CD8-positive, alpha-beta memory T cell (primary cell): ENCODE data around the gene CMTM6. TPM values are rescaled to one million over a fixed set of nuclear protein-coding genes. Genes with fewer than 3 reads are reported as not detected.
"Not testable (repeated sequence)": the region's sequence is repeated elsewhere in the genome, so short reads cannot be mapped to it uniquely, and the experiment has no call there.

Experiments used
- CTCF ChIA-PET: fragments of 350-600 bp; sonication (Branson Sonifier 250); formaldehyde crosslinking; loops from one replicate; lab custom pipeline; 2021; ENCODE audit warnings: antibody characterized with exemption; lab: Charles Lee
- POLR2A ChIA-PET: fragments of 350-600 bp; sonication (Branson Sonifier 250); formaldehyde crosslinking; loops from one replicate; lab custom pipeline; 2021; ENCODE audit warnings: antibody characterized with exemption; lab: Charles Lee
- DNase-seq, 5 donors: peaks; one replicate each; pipeline versions ENCODE4 v3.0.0 to v3.0.0-alpha.2; 2020 to 2022; ENCODE audit warnings: mixed read lengths in 1 of 5
- H3K27ac ChIP-seq: one replicate; pipeline ENCODE4 v1.7.0; 2013; ENCODE audit warnings: low read depth, mild to moderate bottlenecking, low read length, moderate library complexity
- H3K27me3 ChIP-seq: 2 replicates; pipeline ENCODE4 v1.7.0; 2013; ENCODE audit warnings: low read length, mild to moderate bottlenecking; ENCODE audit not compliant: insufficient read depth, poor library complexity, severe bottlenecking
- H3K36me3 ChIP-seq: 2 replicates; pipeline ENCODE4 v1.7.0; 2013; ENCODE audit warnings: mild to moderate bottlenecking, low read length, moderate library complexity; ENCODE audit not compliant: insufficient read depth
- H3K4me1 ChIP-seq: 2 replicates; pipeline ENCODE4 v1.7.0; 2013; ENCODE audit warnings: mild to moderate bottlenecking, low read length, moderate library complexity; ENCODE audit not compliant: insufficient read depth
- H3K4me3 ChIP-seq: 2 replicates; pipeline ENCODE4 v1.7.0; 2013; ENCODE audit warnings: mild to moderate bottlenecking, low read length
- H3K9me3 ChIP-seq: 2 replicates; pipeline ENCODE4 v1.7.0; 2013; ENCODE audit warnings: mild to moderate bottlenecking, low read length
- H3K27ac Mint-ChIP-seq, 8 donors: one replicate each; pipeline ENCODE4 v1.8.0; 2020 to 2021; ENCODE audit warnings: mixed read lengths in 8 of 8, mild to moderate bottlenecking in 6 of 8, inconsistent platforms in 3 of 8, moderate library complexity in 3 of 8
- H3K27me3 Mint-ChIP-seq, 2 donors: one replicate each; pipeline ENCODE4 v1.8.0; 2020 to 2021; ENCODE audit warnings: mixed read lengths in 2 of 2, mild to moderate bottlenecking in 1 of 2, moderate library complexity in 1 of 2
- H3K36me3 Mint-ChIP-seq, 3 donors: one replicate each; pipeline ENCODE4 v1.8.0; 2020 to 2021; ENCODE audit warnings: mixed read lengths in 3 of 3, inconsistent platforms in 1 of 3, mild to moderate bottlenecking in 1 of 3
- H3K4me1 Mint-ChIP-seq, 3 donors: one replicate each; pipeline ENCODE4 v1.8.0; 2020 to 2021; ENCODE audit warnings: mixed read lengths in 3 of 3, inconsistent platforms in 1 of 3, mild to moderate bottlenecking in 1 of 3
- H3K4me3 Mint-ChIP-seq, 7 donors: one replicate each; pipeline ENCODE4 v1.8.0; 2020 to 2021; ENCODE audit warnings: mixed read lengths in 7 of 7, mild to moderate bottlenecking in 6 of 7, moderate library complexity in 4 of 7, inconsistent platforms in 2 of 7
- H3K9me3 Mint-ChIP-seq, 5 donors: one replicate each; pipeline ENCODE4 v1.8.0; 2020 to 2022; ENCODE audit warnings: mixed read lengths in 5 of 5, mild to moderate bottlenecking in 3 of 5, moderate library complexity in 2 of 5, inconsistent platforms in 1 of 5
- polyA plus RNA-seq: library from polyadenylated mRNA; unstranded; fragments of 300-500 nt; fragmentation: Illumina TruSeq; gene quantifications from one replicate; pipeline ENCODE4 v1.2.3, GENCODE V29; 2021
- total RNA-seq, 2 experiments: library from RNA; stranded (reverse); gene quantifications; one replicate each; pipeline ENCODE4 v1.2.3, GENCODE V29; 2021

The CMTM6 gene
- total and polyA plus RNA-seq, 3 experiments from 2014 or later = 58.1 to 96.2 (median 91.8) TPM

- H3K9me3 Mint-ChIP-seq, DNase-seq, H3K27me3 Mint-ChIP-seq, H3K36me3 ChIP-seq, H3K27ac Mint-ChIP-seq, H3K27me3 ChIP-seq, H3K4me3 ChIP-seq, H3K4me3 Mint-ChIP-seq, H3K9me3 ChIP-seq, H3K27ac ChIP-seq: not testable (repeated sequence)
- POLR2A ChIA-PET = interaction anchor here (0.6 kb wide), 1 partner anchor 56 kb away, joined by 4 read pairs; no protein-coding TSS in a partner anchor
- peaks cover 18% of the 10 kb centered on the region for H3K4me1 ChIP-seq
- H3K36me3 Mint-ChIP-seq = peaks cover 5 to 43% (median 10%) of the 10 kb centered on the region in 3 donors
- CTCF ChIA-PET = interaction anchor here (1.1 to 1.4 kb wide), 2 partner anchors 72 to 97 kb away, joined by 3 to 5 read pairs; no protein-coding TSS in a partner anchor
- peaks cover 11 to 43% (median 23%) of the 10 kb centered on the region in 3 donors for H3K4me1 Mint-ChIP-seq
Observed at GRCh38 chr3:32472151-32472550, 30.5 kb downstream of the CMTM6 start.

DNA sequence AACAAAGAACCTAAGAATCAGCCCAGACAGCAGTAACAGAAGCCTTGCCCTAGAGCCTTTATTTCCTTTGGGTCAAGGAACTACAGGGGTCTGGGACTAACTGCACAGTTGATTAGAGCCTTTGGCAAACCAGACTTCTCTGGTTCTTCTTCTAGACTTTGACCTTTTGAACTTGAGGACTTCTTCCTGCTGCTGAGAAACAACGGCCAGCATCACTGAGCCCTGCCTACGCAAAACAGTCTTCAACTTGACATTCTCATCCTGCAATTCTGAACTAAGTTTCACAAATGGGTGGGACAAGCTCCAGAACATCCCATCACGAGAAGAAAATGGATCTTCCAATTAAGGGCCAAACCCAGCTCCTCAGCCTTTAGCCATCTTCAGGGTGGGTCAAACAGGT, 31.4 kb downstream of the CMTM6 start:
- no peaks in the 10 kb centered on the region for H3K36me3 ChIP-seq
- DNase-seq = no peak
- H3K27me3 ChIP-seq = no peaks in the 10 kb centered on the region
- H3K36me3 Mint-ChIP-seq = peaks cover 0 to 38% (median 5%) of the 10 kb centered on the region in 3 donors
- no peak overlapping the region for H3K27ac ChIP-seq
- peak overlapping the region in 1 of 7 donors; percentile 30 for H3K4me3 Mint-ChIP-seq
- H3K27me3 Mint-ChIP-seq = no peaks in the 10 kb centered on the region
- H3K9me3 Mint-ChIP-seq = no peaks in the 10 kb centered on the region
- peaks cover 18% of the 10 kb centered on the region for H3K4me1 ChIP-seq
- H3K9me3 ChIP-seq = no peaks in the 10 kb centered on the region
- CTCF ChIA-PET = interaction anchor here (1.2 to 5.7 kb wide), 4 partner anchors 10 to 99 kb away, joined by 4 to 199 read pairs (median 20); no protein-coding TSS in a partner anchor
- POLR2A ChIA-PET = no interaction called here
- H3K27ac Mint-ChIP-seq = peak overlapping the region in 5 of 8 donors; percentile 13 to 87 (median 61)
- peaks cover 11 to 48% (median 30%) of the 10 kb centered on the region in 3 donors for H3K4me1 Mint-ChIP-seq
- H3K4me3 ChIP-seq = no peak overlapping the region

GRCh38 chr3:32470362-32470761, 32.3 kb downstream of the CMTM6 start:
- no peaks in the 10 kb centered on the region for H3K9me3 ChIP-seq
- H3K27me3 ChIP-seq = no peaks in the 10 kb centered on the region
- Mint-ChIP-seq H3K27ac (peak overlapping the region in 4 of 8 donors; percentile 24 to 77 (median 44)), H3K27me3 (no peaks in the 10 kb centered on the region), H3K4me1 (peaks cover 15 to 55% (median 34%) of the 10 kb centered on the region in 3 donors), H3K36me3 (peaks cover 0 to 38% (median 3%) of the 10 kb centered on the region in 3 donors), H3K4me3 (no peak overlapping the region), H3K9me3 (no peaks in the 10 kb centered on the region)
- no peak overlapping the region for H3K27ac ChIP-seq
- H3K36me3 ChIP-seq = no peaks in the 10 kb centered on the region
- ChIA-PET POLR2A (no interaction called here), CTCF (interaction anchor here (0.6 to 5.7 kb wide), 10 partner anchors 10 to 182 kb away, joined by 3 to 199 read pairs (median 4); partner anchors contain the start of gene CMTM7)
- peaks cover 18% of the 10 kb centered on the region for H3K4me1 ChIP-seq
- H3K4me3 ChIP-seq = no peak overlapping the region
- DNase-seq = no peak

DNA sequence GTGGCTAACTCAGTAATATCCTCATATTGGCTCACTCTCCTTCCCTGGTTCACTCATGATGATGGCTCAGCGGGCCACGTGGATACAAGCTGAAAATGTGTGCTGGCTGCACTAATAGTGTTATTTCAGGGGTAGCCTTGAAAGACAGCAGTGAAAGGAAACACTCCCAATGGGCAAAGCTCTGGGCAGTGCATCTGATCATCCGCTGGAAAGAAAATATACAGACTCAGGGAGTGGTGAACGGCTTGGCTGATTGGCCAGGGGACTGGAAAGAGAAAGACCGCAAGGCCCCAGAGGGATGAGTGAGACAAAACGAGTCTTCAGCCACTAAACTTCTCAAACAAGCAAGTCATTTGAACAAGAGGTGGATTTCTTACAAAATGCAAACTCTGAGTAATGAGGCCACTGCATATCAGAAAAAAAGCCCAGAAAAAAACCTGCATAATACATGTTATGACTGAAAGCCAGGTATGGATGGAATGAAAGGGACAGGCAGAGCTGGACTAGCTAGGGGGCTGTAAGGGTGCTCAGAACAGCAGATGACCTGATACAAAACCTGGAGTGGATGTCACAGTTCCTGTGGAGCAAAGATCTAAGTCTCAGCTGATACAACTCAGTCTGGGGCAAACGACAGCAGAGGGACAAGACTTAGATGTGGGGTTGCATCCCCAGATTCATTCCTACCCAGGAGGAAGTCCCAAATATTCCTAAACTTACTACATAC, 33.3 kb downstream of the CMTM6 start:
- H3K27ac Mint-ChIP-seq = peak overlapping the region in 7 of 8 donors; percentile 27 to 80 (median 61)
- ChIA-PET POLR2A (interaction anchor here (0.7 kb wide), 1 partner anchor 101 kb away, joined by 3 read pairs; no protein-coding TSS in a partner anchor), CTCF (interaction anchor here (1.1 to 5.7 kb wide), 13 partner anchors 8 to 172 kb away, joined by 3 to 199 read pairs (median 36); partner anchors contain the start of genes CMTM6 and CMTM7)
- no peak for DNase-seq
- no peaks in the 10 kb centered on the region for H3K36me3 ChIP-seq
- H3K4me3 ChIP-seq = no peak overlapping the region
- peak overlapping the region in 1 of 7 donors; percentile 23 for H3K4me3 Mint-ChIP-seq
- H3K9me3 ChIP-seq = no peaks in the 10 kb centered on the region
- no peaks in the 10 kb centered on the region for H3K27me3 ChIP-seq
- H3K9me3 Mint-ChIP-seq = no peaks in the 10 kb centered on the region
- peaks cover 0 to 38% (median 3%) of the 10 kb centered on the region in 3 donors for H3K36me3 Mint-ChIP-seq
- H3K4me1 ChIP-seq = peaks cover 18% of the 10 kb centered on the region
- peaks cover 13 to 60% (median 34%) of the 10 kb centered on the region in 3 donors for H3K4me1 Mint-ChIP-seq
- H3K27ac ChIP-seq = no peak overlapping the region
- H3K27me3 Mint-ChIP-seq = no peaks in the 10 kb centered on the region

DNA sequence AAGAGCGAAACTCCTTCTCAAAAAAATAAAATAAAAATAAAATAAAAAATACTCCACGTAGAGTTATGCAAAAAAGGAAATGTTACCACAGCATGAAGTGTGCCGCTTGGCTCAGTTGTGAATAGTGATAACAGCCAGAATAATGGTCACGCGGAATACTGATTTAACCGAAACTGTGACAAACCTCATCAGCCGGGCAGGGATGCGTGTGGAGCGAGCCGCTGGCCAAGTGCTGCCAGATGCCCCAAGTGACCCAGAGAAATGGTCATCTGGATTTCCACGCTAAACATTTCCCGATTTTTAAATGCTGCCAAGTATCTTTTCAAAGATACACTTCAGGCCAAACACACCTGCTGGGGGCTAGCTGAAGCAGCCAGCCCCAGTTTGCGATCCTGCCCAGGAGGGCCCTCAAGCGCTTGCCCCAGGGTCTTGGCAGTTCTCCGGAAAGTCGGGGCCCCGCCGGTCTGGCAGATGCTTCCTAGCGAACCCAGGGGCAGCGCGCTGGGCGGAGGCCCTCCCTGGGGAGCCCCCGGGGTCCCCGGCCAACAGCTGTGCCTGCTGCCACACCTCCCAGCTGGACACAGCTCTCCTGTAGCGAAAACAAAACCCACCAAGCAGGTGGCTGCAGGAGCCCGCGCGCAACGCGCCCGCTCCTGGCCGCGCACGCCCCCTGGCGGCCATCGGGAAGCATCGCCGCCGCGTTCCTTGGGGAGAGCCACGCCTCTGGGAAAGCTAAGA, 35.1 kb downstream of the CMTM6 start:
- Histone ChIP-seq H3K27ac (peak overlapping the region; percentile 16), H3K27me3 (no peaks in the 10 kb centered on the region)
- DNase-seq = peak; percentile 67 to 82 (median 70)

GRCh38 chr3:32466808-32467207, 35.8 kb downstream of the CMTM6 start:
- H3K27ac Mint-ChIP-seq = peak overlapping the region in 6 of 8 donors; percentile 22 to 90 (median 48)
- POLR2A ChIA-PET = interaction anchor here (0.7 to 1.2 kb wide), 3 partner anchors 9 to 66 kb away, joined by 3 read pairs; no protein-coding TSS in a partner anchor
- H3K36me3 Mint-ChIP-seq = peaks cover 0 to 28% (median 1%) of the 10 kb centered on the region in 3 donors
- not testable (repeated sequence) for H3K9me3 ChIP-seq, DNase-seq, H3K27me3 ChIP-seq, H3K36me3 ChIP-seq, H3K9me3 Mint-ChIP-seq, H3K27me3 Mint-ChIP-seq, H3K4me3 ChIP-seq, H3K27ac ChIP-seq
- peaks cover 13 to 58% (median 27%) of the 10 kb centered on the region in 3 donors for H3K4me1 Mint-ChIP-seq
- peak overlapping the region in 5 of 7 donors; percentile 22 to 55 (median 30) for H3K4me3 Mint-ChIP-seq
- H3K4me1 ChIP-seq = peaks cover 34% of the 10 kb centered on the region
- CTCF ChIA-PET = interaction anchor here (1.2 to 5.7 kb wide), 25 partner anchors 9 to 290 kb away, joined by 3 to 199 read pairs (median 12); partner anchors contain the start of gene CMTM7

More for the DNA sequence above, 35.1 kb downstream of the CMTM6 start:
- peaks cover 28% of the 10 kb centered on the region for H3K4me1 ChIP-seq
- peaks cover 13 to 58% (median 30%) of the 10 kb centered on the region in 3 donors for H3K4me1 Mint-ChIP-seq
- H3K27ac Mint-ChIP-seq = peak overlapping the region in 4 of 8 donors; percentile 23 to 94 (median 66)
- peak overlapping the region; percentile 43 for H3K4me3 ChIP-seq
- no peaks in the 10 kb centered on the region for H3K9me3 ChIP-seq
- no peaks in the 10 kb centered on the region for H3K36me3 ChIP-seq
- peak overlapping the region in 6 of 7 donors; percentile 22 to 64 (median 32) for H3K4me3 Mint-ChIP-seq
- peaks cover 0 to 28% (median 3%) of the 10 kb centered on the region in 3 donors for H3K36me3 Mint-ChIP-seq
- CTCF ChIA-PET = interaction anchor here (0.6 to 5.7 kb wide), 39 partner anchors 10 to 646 kb away, joined by 3 to 199 read pairs (median 8); partner anchors contain the start of genes CMTM6, CMTM7 and CRTAP
- POLR2A ChIA-PET = interaction anchor here (0.5 to 1.3 kb wide), 6 partner anchors 9 to 166 kb away, joined by 3 to 8 read pairs (median 3); partner anchors contain the start of gene CMTM7
- H3K9me3 Mint-ChIP-seq = no peaks in the 10 kb centered on the region
- H3K27me3 Mint-ChIP-seq = no peaks in the 10 kb centered on the region

- H3K27ac Mint-ChIP-seq = peak overlapping the region in 1 of 8 donors; percentile 53
- H3K27me3 ChIP-seq, DNase-seq, H3K27ac ChIP-seq, H3K9me3 Mint-ChIP-seq, H3K4me3 ChIP-seq, H3K4me3 Mint-ChIP-seq, H3K9me3 ChIP-seq, POLR2A ChIA-PET, H3K36me3 ChIP-seq, H3K27me3 Mint-ChIP-seq: not testable (repeated sequence)
- CTCF ChIA-PET = interaction anchor here (1.0 to 1.1 kb wide), 2 partner anchors 90 to 93 kb away, joined by 3 read pairs; no protein-coding TSS in a partner anchor
- H3K4me1 ChIP-seq = peaks cover 41% of the 10 kb centered on the region
- peaks cover 0 to 19% (median 1%) of the 10 kb centered on the region in 3 donors for H3K36me3 Mint-ChIP-seq
- H3K4me1 Mint-ChIP-seq = peaks cover 13 to 40% (median 27%) of the 10 kb centered on the region in 3 donors
Observed at GRCh38 chr3:32464726-32465125, 37.9 kb downstream of the CMTM6 start.
